OCI-LY3 (cell line): ENCODE data around the gene ZNF365.

Experiments used
- H2AFZ ChIP-seq: fragments of 200-600, 300-600 bp; shearing (Covaris generic); 2 replicates; pipeline ENCODE4 v1.6.0; 2014; ENCODE audit warnings: antibody characterized with exemption, low read depth, low read length
- H3K27ac ChIP-seq: fragments of 200-600, 300-600 bp; sonication (generic); 2 replicates; pipeline ENCODE4 v1.5.1; 2014; ENCODE audit warnings: mild to moderate bottlenecking, low read length, moderate library complexity, mixed read lengths
- H3K27me3 ChIP-seq: fragments of 200-600, 300-600 bp; sonication (generic); 2 replicates; pipeline ENCODE4 v1.6.1; 2014; ENCODE audit warnings: low read depth, low read length, mixed read lengths
- H3K36me3 ChIP-seq: fragments of 200-600, 300-600 bp; sonication (generic); replicated peaks from 2 replicates; pipeline ENCODE3; 2014; ENCODE audit warnings: low read depth, low read length, mixed read lengths
- H3K4me1 ChIP-seq: fragments of 300-600, 200-600 bp; sonication (generic); 2 replicates; pipeline ENCODE4 v1.6.1; 2014; ENCODE audit warnings: low read length, mixed read lengths
- H3K4me2 ChIP-seq: fragments of 200-600, 300-600 bp; sonication (generic); 2 replicates; pipeline ENCODE4 v1.6.1; 2014; ENCODE audit warnings: low read length, mixed read lengths
- H3K4me3 ChIP-seq: fragments of 300-600, 200-600 bp; sonication (generic); 2 replicates; pipeline ENCODE4 v1.5.1; 2014; ENCODE audit warnings: antibody characterized with exemption, mild to moderate bottlenecking, low read length, moderate library complexity
- H3K79me2 ChIP-seq: fragments of 300-600, 200-600 bp; shearing (Covaris generic); 2 replicates; pipeline ENCODE4 v1.6.1; 2014; ENCODE audit warnings: mild to moderate bottlenecking, low read length, mixed read lengths
- H3K9ac ChIP-seq: fragments of 300-600, 200-600 bp; shearing (Covaris generic); 2 replicates; pipeline ENCODE4 v1.6.0; 2014; ENCODE audit warnings: mild to moderate bottlenecking, low read length, moderate library complexity
- H3K9me3 ChIP-seq: fragments of 200-600, 300-600 bp; shearing (Covaris generic); 2 replicates; pipeline ENCODE4 v1.6.1; 2014; ENCODE audit warnings: low read length, mixed read lengths; ENCODE audit not compliant: insufficient read depth
- H4K20me1 ChIP-seq: fragments of 200-600, 300-600 bp; sonication (generic); 2 replicates; pipeline ENCODE4 v1.6.1; 2016; ENCODE audit warnings: low read length, mixed read lengths; ENCODE audit not compliant: insufficient read depth
- EZH2phosphoT487 ChIP-seq: fragments of 200-600 bp; shearing (Covaris generic); IDR thresholded peaks from 2 replicates; pipeline ENCODE4 v1.6.1; 2018; ENCODE audit warnings: antibody characterized with exemption, mixed run types, low read depth
- TF ChIP-seq, protein P1 (sequence below): fragments of 200-600, 300-600 bp; sonication (generic); IDR thresholded peaks from 2 replicates; pipeline ENCODE4 v1.5.1; 2014; ENCODE audit warnings: antibody characterized with exemption, low read length, low read depth

ZNF365 gene

DNA sequence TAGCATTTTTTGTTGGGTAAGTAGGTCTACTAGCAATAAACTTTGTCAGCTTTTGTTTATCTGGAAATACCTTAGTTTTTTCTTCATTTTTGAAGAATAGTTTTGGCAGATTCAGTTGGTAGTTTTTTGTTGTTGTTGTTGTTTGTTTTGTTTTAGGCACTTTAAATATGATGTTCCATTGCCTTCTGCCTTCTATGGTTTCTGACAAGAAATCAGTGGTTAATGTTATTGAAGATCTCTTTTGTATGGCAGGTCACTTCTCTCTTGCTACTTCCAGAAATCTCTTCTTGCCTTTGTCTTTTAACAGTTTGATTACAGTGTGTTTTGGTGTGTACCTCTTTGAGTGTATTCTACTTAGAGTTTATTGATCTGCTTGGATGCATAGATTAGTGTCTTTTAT, 41.8 kb upstream of the ZNF365 start:
- H3K27me3 ChIP-seq: no peaks in the 10 kb centered on the region

DNA sequence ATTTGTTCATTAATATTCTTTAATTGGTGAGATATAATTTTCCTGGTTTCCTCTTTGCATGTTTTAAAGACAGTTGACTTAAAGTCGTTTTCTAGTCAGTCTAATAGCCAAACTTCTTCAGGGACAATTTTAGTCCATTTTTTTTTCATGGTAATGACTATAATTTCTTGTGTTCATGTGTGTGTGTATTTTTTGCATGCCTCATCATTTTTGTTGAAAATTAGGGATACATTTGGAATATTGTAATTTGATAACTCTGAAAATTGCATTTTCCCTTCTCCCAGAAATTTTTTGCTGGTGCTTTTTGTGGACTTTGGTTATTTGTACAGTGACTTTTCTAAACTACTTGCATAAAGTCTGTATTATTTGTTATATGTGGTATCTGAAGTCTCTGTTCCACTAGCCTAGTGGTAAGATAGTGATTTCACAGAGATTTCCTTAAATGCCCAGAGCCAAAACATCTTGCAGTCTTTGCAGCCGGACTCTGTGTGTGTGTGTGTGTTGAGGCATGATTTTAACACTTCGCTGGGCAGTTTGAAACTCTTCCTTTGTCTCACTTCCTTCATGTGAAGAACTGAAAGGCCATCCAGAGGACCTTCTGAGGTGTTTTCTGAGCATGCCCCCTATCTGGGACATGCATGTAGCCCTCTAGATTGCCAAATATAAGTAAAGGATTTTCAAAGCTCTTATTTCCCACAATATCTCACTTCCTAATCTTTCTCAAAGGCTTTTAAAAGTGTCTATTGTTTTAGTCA, 40.9 kb upstream of the ZNF365 start:
- Histone ChIP-seq H3K27ac (no peak overlapping the region), H2AFZ (no peak overlapping the region), H3K4me2 (no peak overlapping the region), H3K9ac (no peak overlapping the region), H3K79me2 (no peaks in the 10 kb centered on the region), H3K4me1 (no peaks in the 10 kb centered on the region), H3K4me3 (no peak overlapping the region), H3K27me3 (no peaks in the 10 kb centered on the region), H3K36me3 (no peaks in the 10 kb centered on the region), H3K9me3 (no peaks in the 10 kb centered on the region; the same call in 1 of the 2 replicates), H4K20me1 (no peaks in the 10 kb centered on the region)
- TF ChIP-seq EZH2phosphoT487: no peak
- TF ChIP-seq, protein P1, sequence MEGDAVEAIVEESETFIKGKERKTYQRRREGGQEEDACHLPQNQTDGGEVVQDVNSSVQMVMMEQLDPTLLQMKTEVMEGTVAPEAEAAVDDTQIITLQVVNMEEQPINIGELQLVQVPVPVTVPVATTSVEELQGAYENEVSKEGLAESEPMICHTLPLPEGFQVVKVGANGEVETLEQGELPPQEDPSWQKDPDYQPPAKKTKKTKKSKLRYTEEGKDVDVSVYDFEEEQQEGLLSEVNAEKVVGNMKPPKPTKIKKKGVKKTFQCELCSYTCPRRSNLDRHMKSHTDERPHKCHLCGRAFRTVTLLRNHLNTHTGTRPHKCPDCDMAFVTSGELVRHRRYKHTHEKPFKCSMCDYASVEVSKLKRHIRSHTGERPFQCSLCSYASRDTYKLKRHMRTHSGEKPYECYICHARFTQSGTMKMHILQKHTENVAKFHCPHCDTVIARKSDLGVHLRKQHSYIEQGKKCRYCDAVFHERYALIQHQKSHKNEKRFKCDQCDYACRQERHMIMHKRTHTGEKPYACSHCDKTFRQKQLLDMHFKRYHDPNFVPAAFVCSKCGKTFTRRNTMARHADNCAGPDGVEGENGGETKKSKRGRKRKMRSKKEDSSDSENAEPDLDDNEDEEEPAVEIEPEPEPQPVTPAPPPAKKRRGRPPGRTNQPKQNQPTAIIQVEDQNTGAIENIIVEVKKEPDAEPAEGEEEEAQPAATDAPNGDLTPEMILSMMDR: no peak

More for the DNA sequence above, 41.8 kb upstream of the ZNF365 start:
- Histone ChIP-seq H3K9me3 (no peaks in the 10 kb centered on the region; the same call in 1 of the 2 replicates), H3K4me2 (no peak overlapping the region), H3K9ac (no peak overlapping the region), H3K36me3 (no peaks in the 10 kb centered on the region), H2AFZ (no peak overlapping the region), H3K4me1 (no peaks in the 10 kb centered on the region), H3K4me3 (no peak overlapping the region), H3K27ac (no peak overlapping the region), H3K79me2 (no peaks in the 10 kb centered on the region), H4K20me1 (no peaks in the 10 kb centered on the region)
- no peak for TF ChIP-seq EZH2phosphoT487
- TF ChIP-seq, protein P1: no peak

DNA sequence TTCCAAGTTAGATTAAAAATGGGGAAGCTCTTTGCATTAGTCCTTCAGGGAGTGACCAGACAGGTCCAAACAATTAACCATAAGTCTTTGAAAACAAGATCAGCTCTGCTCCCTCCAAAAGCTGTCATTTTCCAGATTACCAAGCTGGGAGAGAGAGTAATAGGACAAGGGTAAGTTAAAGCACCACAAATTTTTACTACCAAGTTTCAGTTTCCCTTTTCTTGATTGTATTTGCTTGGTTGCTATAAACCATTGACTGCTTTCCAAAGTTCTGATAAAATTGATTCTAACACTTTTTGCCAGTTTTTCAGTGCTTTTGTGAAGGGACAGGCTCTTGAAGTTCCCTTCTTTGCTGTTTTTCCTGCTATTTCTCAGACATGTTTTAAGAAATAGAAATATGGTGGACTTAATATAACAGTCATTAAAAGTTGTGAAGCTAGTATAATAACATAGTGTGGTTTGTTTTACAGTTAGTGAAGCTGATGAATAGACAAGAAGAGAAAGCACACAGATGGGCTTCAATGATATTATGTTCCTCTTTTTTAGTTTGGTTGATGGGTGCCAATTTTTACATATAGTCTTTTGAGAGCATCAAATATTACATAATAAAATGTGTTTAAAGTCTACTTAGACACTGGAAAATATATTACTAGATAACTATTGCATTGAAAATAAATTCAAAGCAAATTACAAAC, 40.0 kb upstream of the ZNF365 start:
- H3K4me3 ChIP-seq: no peak overlapping the region
- H3K9ac ChIP-seq: no peak overlapping the region
- H4K20me1 ChIP-seq: no peaks in the 10 kb centered on the region
- H3K9me3 ChIP-seq: no peaks in the 10 kb centered on the region; the same call in 1 of the 2 replicates
- H3K27ac ChIP-seq: no peak overlapping the region
- H3K79me2 ChIP-seq: no peaks in the 10 kb centered on the region
- H3K36me3 ChIP-seq: no peaks in the 10 kb centered on the region
- H2AFZ ChIP-seq: no peak overlapping the region
- no peaks in the 10 kb centered on the region for H3K4me1 ChIP-seq
- H3K4me2 ChIP-seq: no peak overlapping the region
- no peak for TF ChIP-seq EZH2phosphoT487
- TF ChIP-seq, protein P1: no peak
- H3K27me3 ChIP-seq: no peaks in the 10 kb centered on the region

DNA sequence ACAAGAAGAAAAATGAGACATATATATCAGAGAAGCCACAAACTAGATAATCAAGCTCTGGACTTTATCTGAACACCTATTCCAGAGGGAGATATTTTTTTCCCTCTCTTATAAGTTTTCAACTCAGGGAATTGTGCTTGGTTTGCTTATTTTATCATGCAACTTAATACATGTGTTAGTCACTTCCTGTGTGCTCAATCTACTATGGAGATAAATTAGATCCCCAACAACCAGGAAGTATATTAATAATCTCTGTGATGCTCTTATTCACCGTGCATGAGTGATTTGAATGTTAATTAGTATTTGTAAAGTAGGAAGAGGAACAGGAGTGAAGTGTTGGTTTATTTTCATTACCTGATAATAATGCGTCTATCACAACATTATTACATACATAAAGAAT, 38.8 kb upstream of the ZNF365 start:
- Histone ChIP-seq H3K27ac (no peak overlapping the region), H4K20me1 (no peaks in the 10 kb centered on the region), H3K36me3 (no peaks in the 10 kb centered on the region), H3K9ac (no peak overlapping the region), H3K27me3 (no peaks in the 10 kb centered on the region), H3K4me3 (no peak overlapping the region), H3K4me2 (no peak overlapping the region), H3K79me2 (no peaks in the 10 kb centered on the region), H3K4me1 (no peaks in the 10 kb centered on the region), H3K9me3 (no peaks in the 10 kb centered on the region; the same call in 1 of the 2 replicates), H2AFZ (no peak overlapping the region)
- no peak for TF ChIP-seq EZH2phosphoT487
- TF ChIP-seq, protein P1: no peak
